ENCODE results near the gene DCLK2. TPM values are rescaled to one million over a fixed set of nuclear protein-coding genes. Genes with fewer than 3 reads are reported as not detected.

Gene DCLK2
- total and polyA plus RNA-seq, 9 donors, result 4.4 to 9.8 (median 7.2) TPM

DNA sequence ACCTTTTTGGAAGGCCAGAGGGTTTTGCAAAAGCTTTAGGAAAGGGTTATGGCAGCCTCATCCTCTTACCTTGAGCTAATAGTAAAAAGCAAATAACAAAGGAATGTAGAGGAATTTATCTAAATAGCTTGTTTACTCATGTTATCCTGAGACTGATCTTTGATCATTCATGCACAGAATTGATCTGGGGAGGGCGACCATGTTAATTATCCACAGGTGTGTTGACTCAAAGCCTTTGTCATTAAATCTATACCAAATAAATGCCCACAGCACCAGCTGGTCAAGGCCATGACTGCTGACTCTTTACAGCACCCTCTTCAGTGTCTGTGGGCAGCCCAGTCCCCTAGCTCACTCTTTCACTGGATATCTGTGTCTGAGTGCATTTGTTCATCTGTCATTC lies 22.8 kb upstream of the DCLK2 start:
- H3K27me3 ChIP-seq, result no peaks in the 10 kb centered on the region
- no peaks in the 10 kb centered on the region for H3K36me3 ChIP-seq
- H3K27ac ChIP-seq, result no peak overlapping the region
- H3K4me1 ChIP-seq (ENCODE audit: insufficient read depth), result no peaks in the 10 kb centered on the region
- 89 to 93% (median 91%) methylated on average over 1 of the region's 1 CpG for WGBS, 3 donors
- intact Hi-C loops (cut with DNase I), result no loop called here
- no peaks in the 10 kb centered on the region for H3K9me3 ChIP-seq
- no peak for TF ChIP-seq CTCF (IDR thresholded peaks at IDR 0.05)
- H3K4me3 ChIP-seq, result no peak overlapping the region
- DNase-seq, result no peak

GRCh38 chr4:150056569-150056968 lies 21.7 kb upstream of the DCLK2 start:
- Histone ChIP-seq H3K36me3 (no peaks in the 10 kb centered on the region), H3K4me1 (ENCODE audit: insufficient read depth) (no peaks in the 10 kb centered on the region), H3K27ac (no peak overlapping the region), H3K9me3 (no peaks in the 10 kb centered on the region), H3K27me3 (no peaks in the 10 kb centered on the region), H3K4me3 (no peak overlapping the region)
- TF ChIP-seq EP300 (IDR thresholded peaks at IDR 0.05) (no peak), CTCF (IDR thresholded peaks at IDR 0.05) (no peak), POLR2A (IDR thresholded peaks at IDR 0.05) (no peak)
- DNase-seq, result no peak
- intact Hi-C loops (cut with DNase I), result no loop called here

- no peak for DNase-seq
- 50 to 100% (median 68%) methylated on average over 1 of the region's 1 CpG for WGBS, 3 donors
- Histone ChIP-seq H3K4me1 (ENCODE audit: insufficient read depth) (no peaks in the 10 kb centered on the region), H3K9me3 (no peaks in the 10 kb centered on the region), H3K27me3 (no peaks in the 10 kb centered on the region), H3K4me3 (no peak overlapping the region), H3K36me3 (no peaks in the 10 kb centered on the region), H3K27ac (no peak overlapping the region)
- intact Hi-C loops (cut with DNase I), result no loop called here
- TF ChIP-seq EP300 (IDR thresholded peaks at IDR 0.05) (no peak), CTCF (IDR thresholded peaks at IDR 0.05) (no peak), POLR2A (IDR thresholded peaks at IDR 0.05) (no peak)
These were observed 17.0 kb upstream of the DCLK2 start for GRCh38 chr4:150061086-150061776.

DNA sequence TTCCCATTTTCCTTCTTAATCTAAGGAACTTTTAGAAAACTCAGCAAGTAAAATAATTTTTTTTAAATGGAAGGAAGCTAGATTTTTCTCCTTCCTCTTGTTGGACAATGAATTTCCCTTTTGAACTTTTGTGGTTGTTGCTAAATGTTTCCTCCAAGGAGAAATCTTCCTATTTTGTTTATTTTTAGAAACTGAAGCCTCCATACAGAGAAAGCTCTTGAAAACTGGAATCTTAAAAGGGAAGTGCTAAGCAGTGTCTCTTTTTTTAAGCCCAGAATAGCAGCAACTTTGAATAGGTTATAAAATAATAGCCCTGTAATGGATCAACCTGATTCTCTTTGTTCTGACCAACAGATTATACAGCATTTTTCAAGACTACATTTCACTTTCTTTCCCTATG lies 15.1 kb upstream of the DCLK2 start:
- no peaks in the 10 kb centered on the region for H3K36me3 ChIP-seq
- H3K27ac ChIP-seq, result no peak overlapping the region
- H3K4me1 ChIP-seq (ENCODE audit: insufficient read depth), result no peaks in the 10 kb centered on the region
- no peaks in the 10 kb centered on the region for H3K27me3 ChIP-seq
- intact Hi-C loops (cut with DNase I), result no loop called here
- H3K4me3 ChIP-seq, result no peak overlapping the region
- H3K9me3 ChIP-seq, result no peaks in the 10 kb centered on the region
- TF ChIP-seq EP300 (IDR thresholded peaks at IDR 0.05) (no peak), POLR2A (IDR thresholded peaks at IDR 0.05) (no peak), CTCF (IDR thresholded peaks at IDR 0.05) (no peak)
- no peak for DNase-seq

Data from ovary (tissue), 9 donors.